Measurements from ENCODE around the gene SLC2A1.
"Not testable (repeated sequence)": the region's sequence is repeated elsewhere in the genome, so short reads cannot be mapped to it uniquely, and the experiment has no call there.

The SLC2A1 gene

DNA sequence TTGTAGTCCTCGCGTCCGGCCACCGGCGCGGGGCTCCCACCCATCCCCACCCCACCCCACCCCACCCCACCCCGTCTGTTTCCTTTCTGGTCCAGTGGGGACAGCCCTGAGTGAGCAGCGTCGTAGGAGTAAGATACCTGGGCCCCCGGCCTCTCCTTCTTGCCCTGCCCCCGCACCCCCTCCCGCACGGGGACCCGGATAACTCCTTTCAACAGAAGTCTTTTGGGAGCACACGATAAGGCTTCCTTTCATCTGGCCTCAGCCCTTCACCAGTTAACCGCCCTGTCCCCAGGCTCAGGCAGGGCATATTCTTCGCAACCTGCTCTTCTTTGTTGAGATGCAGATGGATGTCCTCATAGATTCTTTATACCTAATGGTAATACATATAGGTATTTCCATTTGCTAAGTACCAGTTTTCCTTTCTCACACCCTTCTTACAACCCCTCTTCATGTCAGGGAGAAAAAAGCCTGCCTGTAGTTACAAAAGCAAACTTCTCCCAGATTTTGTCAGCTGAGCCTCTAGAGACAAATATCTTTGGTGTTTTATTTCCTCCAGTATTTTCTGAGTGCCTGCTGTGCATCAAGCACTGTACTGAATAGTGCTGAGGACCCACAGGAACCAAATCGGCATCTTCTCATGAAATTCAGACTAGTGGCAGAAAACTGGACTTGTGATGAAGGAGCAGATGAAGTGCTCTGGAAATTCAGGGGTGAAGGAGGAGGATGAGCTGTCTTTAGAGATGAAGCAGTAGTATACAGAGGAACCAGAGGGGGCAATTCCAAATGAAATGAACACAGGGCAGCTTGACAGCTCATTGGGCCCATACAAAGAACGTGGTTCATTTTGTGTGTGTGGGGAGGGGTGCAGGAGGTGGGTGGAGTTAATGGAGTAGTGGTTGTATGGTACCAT lies 33.6 kb downstream of the SLC2A1 start:
- peaks cover 12% of the 10 kb centered on the region for H3K4me1 ChIP-seq (ENCODE audit: control insufficient read depth, insufficient read depth, low read length)
- peak overlapping the region; percentile 67 for H3K4me3 ChIP-seq (ENCODE audit: low read depth, low read length)
- H3K9ac ChIP-seq (ENCODE audit: low read length): peak overlapping the region; percentile 54
- no peaks in the 10 kb centered on the region for H3K27me3 ChIP-seq (ENCODE audit: control insufficient read depth, insufficient read depth, low read length)
- H3K9me3 ChIP-seq (ENCODE audit: control insufficient read depth, insufficient read depth, low read depth, low read length): no peaks in the 10 kb centered on the region
- peaks cover 51% of the 10 kb centered on the region for H3K36me3 ChIP-seq (ENCODE audit: control insufficient read depth, insufficient read depth, low read length)
- no peak overlapping the region for H3K27ac ChIP-seq (ENCODE audit: low read depth, low read length)

DNA sequence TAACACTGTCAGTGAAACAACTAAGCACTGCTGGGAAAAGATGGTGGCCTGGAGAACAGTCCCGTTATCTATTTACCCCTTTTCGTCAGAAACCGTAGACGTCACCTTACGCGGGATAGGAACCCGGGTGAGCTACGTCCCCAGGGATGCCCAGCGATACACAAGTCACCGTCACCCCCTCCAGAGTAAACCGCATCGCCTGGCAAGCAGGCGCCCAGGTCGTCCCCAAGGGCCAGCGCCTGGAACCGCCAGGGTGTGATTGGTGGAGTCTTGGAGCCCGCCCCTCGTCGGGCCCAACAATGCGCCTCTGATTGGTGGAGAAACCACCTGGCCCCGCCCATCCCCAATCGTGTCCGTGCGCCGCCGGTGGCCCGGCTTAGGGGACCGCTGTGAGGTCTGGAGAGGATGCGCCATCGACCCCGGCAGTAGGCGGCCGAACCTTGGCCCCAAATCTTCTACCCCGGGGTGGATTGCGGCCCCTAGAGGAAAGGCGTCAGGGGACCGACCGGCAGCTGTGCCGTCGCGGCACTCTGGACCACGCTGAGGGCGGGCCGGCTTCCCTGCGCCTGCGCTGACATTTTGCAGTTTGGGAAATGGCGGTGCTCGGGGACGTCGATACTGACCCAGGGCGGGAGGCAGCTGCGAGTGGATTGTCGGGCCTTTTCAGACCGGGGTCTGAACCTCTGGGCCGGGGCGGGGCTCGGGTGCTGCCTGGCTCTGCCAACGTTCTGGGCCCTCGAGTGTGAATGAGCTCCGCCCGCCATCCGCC lies 34.4 kb downstream of the SLC2A1 start:
- no peaks in the 10 kb centered on the region for H3K27me3 ChIP-seq (ENCODE audit: control insufficient read depth, insufficient read depth, low read length)
- H3K9me3 ChIP-seq (ENCODE audit: control insufficient read depth, insufficient read depth, low read depth, low read length): no peaks in the 10 kb centered on the region
- peak overlapping the region; percentile 67 for H3K4me3 ChIP-seq (ENCODE audit: low read depth, low read length)
- H3K9ac ChIP-seq (ENCODE audit: low read length): peak overlapping the region; percentile 54
- peaks cover 42% of the 10 kb centered on the region for H3K36me3 ChIP-seq (ENCODE audit: control insufficient read depth, insufficient read depth, low read length)
- H3K27ac ChIP-seq (ENCODE audit: low read depth, low read length): peak overlapping the region; percentile 65; the same call in 1 of the 2 replicates
- H3K4me1 ChIP-seq (ENCODE audit: control insufficient read depth, insufficient read depth, low read length): peaks cover 12% of the 10 kb centered on the region

DNA sequence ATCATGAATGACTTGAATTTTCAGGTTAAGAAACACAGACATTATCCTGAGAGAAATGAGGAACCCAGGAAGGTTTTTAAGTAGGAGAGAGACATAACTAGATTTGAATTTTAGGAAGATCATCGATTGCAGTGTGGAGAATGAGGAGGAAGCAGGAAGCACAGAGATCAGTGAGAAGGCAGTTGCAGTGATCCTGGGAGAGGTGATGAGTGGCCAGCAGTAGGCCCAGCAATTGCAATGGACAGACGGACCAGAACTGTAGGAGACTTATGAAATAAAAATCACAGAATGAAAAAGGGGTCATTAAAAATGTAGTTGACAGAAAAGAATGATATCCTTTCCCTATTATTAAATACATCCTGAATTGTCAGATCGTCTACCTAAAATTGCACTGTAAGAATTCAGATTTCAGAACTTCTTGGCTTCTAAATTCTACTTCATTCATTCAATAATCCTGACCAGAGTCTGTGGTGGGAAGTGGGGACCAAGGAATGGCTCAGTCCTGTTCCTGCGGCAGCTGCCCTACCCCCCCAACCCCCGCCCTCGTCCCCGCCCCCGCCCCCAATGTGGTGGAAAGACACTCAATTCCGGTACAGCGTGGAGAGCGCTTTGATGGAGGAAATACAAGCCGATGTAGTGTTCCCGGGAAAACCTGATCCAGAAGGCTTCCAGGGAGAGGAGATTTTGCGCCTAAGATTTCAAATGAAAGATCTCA lies 35.1 kb downstream of the SLC2A1 start:
- peaks cover 12% of the 10 kb centered on the region for H3K4me1 ChIP-seq (ENCODE audit: control insufficient read depth, insufficient read depth, low read length)
- no peaks in the 10 kb centered on the region for H3K9me3 ChIP-seq (ENCODE audit: control insufficient read depth, insufficient read depth, low read depth, low read length)
- no peak overlapping the region; the same call in 1 of the 2 replicates for H3K27ac ChIP-seq (ENCODE audit: low read depth, low read length)
- H3K4me3 ChIP-seq (ENCODE audit: low read depth, low read length): peak overlapping the region; percentile 67
- H3K9ac ChIP-seq (ENCODE audit: low read length): peak overlapping the region; percentile 35
- H3K36me3 ChIP-seq (ENCODE audit: control insufficient read depth, insufficient read depth, low read length): peaks cover 35% of the 10 kb centered on the region
- no peaks in the 10 kb centered on the region for H3K27me3 ChIP-seq (ENCODE audit: control insufficient read depth, insufficient read depth, low read length)

DNA sequence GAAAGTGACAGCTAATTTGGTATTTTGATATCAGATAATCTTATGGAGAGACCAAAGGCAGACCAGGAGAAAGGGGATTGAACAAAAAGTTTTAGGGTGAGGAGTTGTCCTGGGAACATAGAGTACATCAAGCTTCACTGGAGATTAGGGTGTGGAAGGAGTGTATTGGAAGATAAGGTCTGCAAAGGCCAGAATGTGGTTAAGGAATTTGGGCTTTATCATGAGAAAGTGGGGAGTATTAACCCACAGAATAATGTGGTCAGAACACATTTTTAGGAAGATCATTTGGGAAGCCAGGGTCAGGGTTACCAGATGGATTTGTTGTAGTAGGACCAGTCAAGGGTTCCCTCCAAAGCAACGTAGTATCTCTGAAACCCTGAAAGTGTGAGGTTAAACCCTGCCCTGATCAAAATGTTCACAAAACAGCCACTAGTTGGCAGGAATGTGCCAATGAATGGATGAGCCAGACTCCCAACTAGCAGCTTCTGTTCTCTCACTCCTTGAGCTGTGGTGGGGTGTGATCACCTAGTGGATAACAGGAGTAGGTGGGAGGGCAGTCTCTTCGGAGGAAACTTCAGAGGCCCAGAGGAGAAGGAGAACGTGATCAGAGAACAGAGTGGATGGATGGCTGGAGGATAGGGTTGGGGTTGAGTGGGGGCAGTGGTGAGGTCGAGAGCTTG lies 35.8 kb downstream of the SLC2A1 start:
- Histone ChIP-seq H3K27ac (ENCODE audit: low read depth, low read length) (no peak overlapping the region), H3K9me3 (ENCODE audit: control insufficient read depth, insufficient read depth, low read depth, low read length) (no peaks in the 10 kb centered on the region), H3K4me3 (ENCODE audit: low read depth, low read length) (peak overlapping the region; percentile 67; the same call in 1 of the 2 replicates), H3K9ac (ENCODE audit: low read length) (no peak overlapping the region), H3K36me3 (ENCODE audit: control insufficient read depth, insufficient read depth, low read length) (peaks cover 28% of the 10 kb centered on the region), H3K27me3 (ENCODE audit: control insufficient read depth, insufficient read depth, low read length) (no peaks in the 10 kb centered on the region), H3K4me1 (ENCODE audit: control insufficient read depth, insufficient read depth, low read length) (peaks cover 12% of the 10 kb centered on the region)

DNA sequence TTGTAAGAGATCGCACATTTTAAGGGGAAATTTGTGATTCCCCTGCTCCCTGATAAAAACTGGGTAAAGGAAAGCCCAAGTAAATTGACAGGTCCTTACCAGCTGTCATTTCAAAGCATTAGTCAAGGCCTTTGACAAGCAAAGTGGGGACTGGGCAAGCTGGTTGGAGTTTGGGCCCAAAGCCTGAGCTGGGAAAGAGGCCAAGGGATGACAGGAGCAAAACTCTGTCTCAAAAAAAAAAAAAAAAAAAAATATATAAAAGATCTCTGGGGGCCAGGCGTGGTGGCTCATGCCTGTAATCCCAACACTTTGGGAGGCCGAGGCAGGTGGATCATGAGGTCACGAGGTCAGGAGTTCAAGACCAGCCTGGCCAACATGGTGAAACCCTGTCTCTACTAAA lies 36.9 kb downstream of the SLC2A1 start:
- no peaks in the 10 kb centered on the region for H3K27me3 ChIP-seq (ENCODE audit: control insufficient read depth, insufficient read depth, low read length)
- H3K36me3 ChIP-seq (ENCODE audit: control insufficient read depth, insufficient read depth, low read length): peaks cover 17% of the 10 kb centered on the region
- no peak overlapping the region for H3K27ac ChIP-seq (ENCODE audit: low read depth, low read length)

DNA sequence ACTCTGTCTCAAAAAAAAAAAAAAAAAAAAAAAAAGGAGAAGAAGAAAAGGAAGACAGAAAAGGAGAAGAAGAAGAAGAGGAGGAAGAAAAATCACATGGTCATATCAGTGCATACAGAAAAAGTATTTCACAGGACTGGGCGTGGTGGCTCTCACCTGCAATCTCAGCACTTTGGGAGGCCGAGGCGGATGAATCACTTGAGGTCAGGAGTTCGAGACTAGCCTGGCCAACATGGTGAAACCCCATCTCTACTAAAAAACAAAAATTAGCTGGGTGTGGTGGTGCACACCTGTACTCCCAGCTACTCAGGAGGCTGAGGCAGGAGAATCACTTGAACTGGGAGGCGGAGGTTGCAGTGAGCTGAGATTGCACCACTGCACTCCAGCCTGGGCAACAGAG lies 39.0 kb downstream of the SLC2A1 start:
- not testable (repeated sequence) for H3K9ac ChIP-seq (ENCODE audit: low read length); H3K27ac ChIP-seq (ENCODE audit: low read depth, low read length); H3K4me1 ChIP-seq (ENCODE audit: control insufficient read depth, insufficient read depth, low read length); H3K27me3 ChIP-seq (ENCODE audit: control insufficient read depth, insufficient read depth, low read length); H3K36me3 ChIP-seq (ENCODE audit: control insufficient read depth, insufficient read depth, low read length); H3K4me3 ChIP-seq (ENCODE audit: low read depth, low read length)
- peaks cover 19% of the 10 kb centered on the region for H3K9me3 ChIP-seq (ENCODE audit: control insufficient read depth, insufficient read depth, low read depth, low read length)

More for the DNA sequence above, 36.9 kb downstream of the SLC2A1 start:
- Histone ChIP-seq H3K4me3 (ENCODE audit: low read depth, low read length) (no peak overlapping the region), H3K9ac (ENCODE audit: low read length) (no peak overlapping the region), H3K4me1 (ENCODE audit: control insufficient read depth, insufficient read depth, low read length) (peaks cover 12% of the 10 kb centered on the region), H3K9me3 (ENCODE audit: control insufficient read depth, insufficient read depth, low read depth, low read length) (peaks cover 9% of the 10 kb centered on the region)

DNA sequence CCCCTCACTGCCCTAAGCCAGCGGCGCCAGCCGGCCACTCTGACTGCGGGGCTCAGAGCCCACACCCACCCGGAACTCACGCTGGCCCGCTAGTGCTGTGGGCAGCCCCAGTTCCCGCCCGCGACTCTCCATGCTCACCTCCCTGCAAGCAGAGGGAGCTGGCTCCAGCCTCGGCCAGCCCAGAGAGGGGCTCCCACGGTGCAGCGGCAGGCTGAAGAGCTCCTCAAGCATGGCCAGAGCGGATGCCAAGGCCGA lies 41.5 kb downstream of the SLC2A1 start:
- Histone ChIP-seq H3K36me3 (ENCODE audit: control insufficient read depth, insufficient read depth, low read length) (no peaks in the 10 kb centered on the region), H3K9ac (ENCODE audit: low read length) (no peak overlapping the region), H3K4me3 (ENCODE audit: low read depth, low read length) (no peak overlapping the region), H3K27ac (ENCODE audit: low read depth, low read length) (no peak overlapping the region), H3K27me3 (ENCODE audit: control insufficient read depth, insufficient read depth, low read length) (no peaks in the 10 kb centered on the region), H3K4me1 (ENCODE audit: control insufficient read depth, insufficient read depth, low read length) (no peaks in the 10 kb centered on the region; the same call in 1 of the 2 replicates), H3K9me3 (ENCODE audit: control insufficient read depth, insufficient read depth, low read depth, low read length) (peaks cover 19% of the 10 kb centered on the region)

DNA sequence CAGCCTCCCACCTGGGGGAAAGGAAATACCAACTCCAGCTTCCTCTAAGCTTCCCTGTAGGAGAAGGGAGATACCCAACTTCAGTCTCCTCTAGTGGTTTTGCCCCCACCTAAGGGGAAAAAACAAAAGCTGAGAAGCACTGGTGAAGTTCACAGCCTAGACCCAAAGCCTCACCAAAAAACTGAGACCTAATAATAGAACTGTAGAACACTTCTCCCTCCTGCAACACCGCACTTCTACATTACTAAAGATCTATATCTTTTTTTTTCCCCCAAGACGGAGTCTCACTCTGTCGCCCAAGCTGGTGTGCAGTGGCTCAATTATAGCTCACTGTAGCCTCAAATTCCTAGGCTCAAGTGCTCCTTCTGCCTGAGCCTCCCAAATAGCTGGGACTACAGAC lies 43.2 kb downstream of the SLC2A1 start:
- Histone ChIP-seq H3K27me3 (ENCODE audit: control insufficient read depth, insufficient read depth, low read length) (no peaks in the 10 kb centered on the region), H3K4me3 (ENCODE audit: low read depth, low read length) (no peak overlapping the region), H3K9me3 (ENCODE audit: control insufficient read depth, insufficient read depth, low read depth, low read length) (peaks cover 19% of the 10 kb centered on the region), H3K36me3 (ENCODE audit: control insufficient read depth, insufficient read depth, low read length) (no peaks in the 10 kb centered on the region), H3K4me1 (ENCODE audit: control insufficient read depth, insufficient read depth, low read length) (no peaks in the 10 kb centered on the region; the same call in 1 of the 2 replicates), H3K9ac (ENCODE audit: low read length) (no peak overlapping the region), H3K27ac (ENCODE audit: low read depth, low read length) (no peak overlapping the region)

DNA sequence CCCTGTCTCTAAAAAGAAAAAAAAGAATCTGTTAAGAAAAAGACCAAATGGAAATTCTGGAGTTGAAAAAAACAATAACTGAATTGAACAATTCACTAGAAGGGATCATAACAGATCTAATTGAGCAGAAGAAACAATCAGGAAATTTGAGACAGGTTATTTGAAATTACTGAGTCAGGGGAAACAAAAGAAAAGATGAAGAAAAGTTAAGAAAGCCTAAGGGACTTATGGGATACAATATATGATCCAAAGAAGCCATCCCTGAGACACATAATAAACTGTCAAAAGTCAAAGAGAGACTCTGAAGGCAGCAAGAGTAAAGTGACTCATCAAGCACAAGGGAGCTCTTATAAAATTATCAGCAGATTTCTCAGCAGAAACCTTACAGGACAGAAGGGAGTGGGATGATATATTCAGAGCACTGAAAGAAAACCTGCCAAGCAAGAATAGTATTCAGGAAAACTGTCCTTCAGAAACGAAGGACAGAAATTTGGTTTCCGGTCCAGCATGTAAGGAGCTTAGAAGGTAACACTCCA lies 44.5 kb downstream of the SLC2A1 start:
- no peaks in the 10 kb centered on the region for H3K27me3 ChIP-seq (ENCODE audit: control insufficient read depth, insufficient read depth, low read length)

DNA sequence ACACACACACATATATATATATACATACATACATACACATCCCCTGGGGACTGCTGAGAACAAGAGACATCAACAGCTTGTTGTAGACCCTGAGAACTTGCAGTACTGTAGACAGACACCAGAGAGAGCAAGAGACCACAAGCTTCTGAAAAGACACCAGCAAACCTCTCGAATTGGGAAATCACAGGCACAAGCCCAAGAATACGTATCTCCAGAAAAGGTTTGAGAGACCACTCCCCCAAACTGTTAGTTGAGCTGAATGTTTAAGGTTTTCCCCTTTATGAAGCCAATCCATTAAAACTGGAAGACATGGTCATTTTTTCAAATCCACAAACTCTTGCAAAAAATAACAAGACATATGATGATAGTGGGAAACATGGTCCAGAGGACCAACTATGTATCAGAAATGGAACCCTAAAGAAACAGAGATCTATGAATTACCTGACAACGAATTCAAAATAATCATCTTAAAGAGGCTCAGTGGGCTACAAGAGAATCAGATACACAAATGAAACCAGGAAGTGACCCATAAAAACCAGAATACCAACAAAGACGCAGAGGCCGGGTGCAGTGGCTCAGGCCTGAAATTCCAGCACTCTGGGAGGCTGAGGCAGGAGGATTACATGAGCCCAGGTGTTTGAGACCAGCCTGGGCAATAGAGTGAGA lies 45.1 kb downstream of the SLC2A1 start:
- no peaks in the 10 kb centered on the region for H3K27me3 ChIP-seq (ENCODE audit: control insufficient read depth, insufficient read depth, low read length)
- no peak overlapping the region for H3K27ac ChIP-seq (ENCODE audit: low read depth, low read length)
- no peak overlapping the region for H3K4me3 ChIP-seq (ENCODE audit: low read depth, low read length)
- no peaks in the 10 kb centered on the region for H3K36me3 ChIP-seq (ENCODE audit: control insufficient read depth, insufficient read depth, low read length)
- peaks cover 19% of the 10 kb centered on the region for H3K9me3 ChIP-seq (ENCODE audit: control insufficient read depth, insufficient read depth, low read depth, low read length)
- H3K9ac ChIP-seq (ENCODE audit: low read length): no peak overlapping the region
- no peaks in the 10 kb centered on the region; the same call in 1 of the 2 replicates for H3K4me1 ChIP-seq (ENCODE audit: control insufficient read depth, insufficient read depth, low read length)

More for the DNA sequence above, 44.5 kb downstream of the SLC2A1 start:
- H3K36me3 ChIP-seq (ENCODE audit: control insufficient read depth, insufficient read depth, low read length): no peaks in the 10 kb centered on the region
- H3K27ac ChIP-seq (ENCODE audit: low read depth, low read length): no peak overlapping the region
- no peak overlapping the region for H3K9ac ChIP-seq (ENCODE audit: low read length)
- no peak overlapping the region for H3K4me3 ChIP-seq (ENCODE audit: low read depth, low read length)
- peaks cover 19% of the 10 kb centered on the region for H3K9me3 ChIP-seq (ENCODE audit: control insufficient read depth, insufficient read depth, low read depth, low read length)
- H3K4me1 ChIP-seq (ENCODE audit: control insufficient read depth, insufficient read depth, low read length): no peaks in the 10 kb centered on the region; the same call in 1 of the 2 replicates
